Measurements from ENCODE around the gene DUSP28. TPM values are rescaled to one million over a fixed set of nuclear protein-coding genes. Genes with fewer than 3 reads are reported as not detected.

Gene DUSP28
- total and polyA plus RNA-seq, 2 of the 13 experiments (the other 11 are each of a cell fraction or from before 2014, with no cell fraction given), result 5.2 to 8.6 TPM

GRCh38 chr2:240604939-240605716, 45.0 kb downstream of the DUSP28 start (continued):
- TF ChIP-seq, protein P1, sequence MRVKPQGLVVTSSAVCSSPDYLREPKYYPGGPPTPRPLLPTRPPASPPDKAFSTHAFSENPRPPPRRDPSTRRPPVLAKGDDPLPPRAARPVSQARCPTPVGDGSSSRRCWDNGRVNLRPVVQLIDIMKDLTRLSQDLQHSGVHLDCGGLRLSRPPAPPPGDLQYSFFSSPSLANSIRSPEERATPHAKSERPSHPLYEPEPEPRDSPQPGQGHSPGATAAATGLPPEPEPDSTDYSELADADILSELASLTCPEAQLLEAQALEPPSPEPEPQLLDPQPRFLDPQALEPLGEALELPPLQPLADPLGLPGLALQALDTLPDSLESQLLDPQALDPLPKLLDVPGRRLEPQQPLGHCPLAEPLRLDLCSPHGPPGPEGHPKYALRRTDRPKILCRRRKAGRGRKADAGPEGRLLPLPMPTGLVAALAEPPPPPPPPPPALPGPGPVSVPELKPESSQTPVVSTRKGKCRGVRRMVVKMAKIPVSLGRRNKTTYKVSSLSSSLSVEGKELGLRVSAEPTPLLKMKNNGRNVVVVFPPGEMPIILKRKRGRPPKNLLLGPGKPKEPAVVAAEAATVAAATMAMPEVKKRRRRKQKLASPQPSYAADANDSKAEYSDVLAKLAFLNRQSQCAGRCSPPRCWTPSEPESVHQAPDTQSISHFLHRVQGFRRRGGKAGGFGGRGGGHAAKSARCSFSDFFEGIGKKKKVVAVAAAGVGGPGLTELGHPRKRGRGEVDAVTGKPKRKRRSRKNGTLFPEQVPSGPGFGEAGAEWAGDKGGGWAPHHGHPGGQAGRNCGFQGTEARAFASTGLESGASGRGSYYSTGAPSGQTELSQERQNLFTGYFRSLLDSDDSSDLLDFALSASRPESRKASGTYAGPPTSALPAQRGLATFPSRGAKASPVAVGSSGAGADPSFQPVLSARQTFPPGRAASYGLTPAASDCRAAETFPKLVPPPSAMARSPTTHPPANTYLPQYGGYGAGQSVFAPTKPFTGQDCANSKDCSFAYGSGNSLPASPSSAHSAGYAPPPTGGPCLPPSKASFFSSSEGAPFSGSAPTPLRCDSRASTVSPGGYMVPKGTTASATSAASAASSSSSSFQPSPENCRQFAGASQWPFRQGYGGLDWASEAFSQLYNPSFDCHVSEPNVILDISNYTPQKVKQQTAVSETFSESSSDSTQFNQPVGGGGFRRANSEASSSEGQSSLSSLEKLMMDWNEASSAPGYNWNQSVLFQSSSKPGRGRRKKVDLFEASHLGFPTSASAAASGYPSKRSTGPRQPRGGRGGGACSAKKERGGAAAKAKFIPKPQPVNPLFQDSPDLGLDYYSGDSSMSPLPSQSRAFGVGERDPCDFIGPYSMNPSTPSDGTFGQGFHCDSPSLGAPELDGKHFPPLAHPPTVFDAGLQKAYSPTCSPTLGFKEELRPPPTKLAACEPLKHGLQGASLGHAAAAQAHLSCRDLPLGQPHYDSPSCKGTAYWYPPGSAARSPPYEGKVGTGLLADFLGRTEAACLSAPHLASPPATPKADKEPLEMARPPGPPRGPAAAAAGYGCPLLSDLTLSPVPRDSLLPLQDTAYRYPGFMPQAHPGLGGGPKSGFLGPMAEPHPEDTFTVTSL (CRISPR knock-in tag; IDR thresholded peaks at IDR 0.05; ENCODE audit: borderline replicate concordance), result no peak; the same call in 1 of the 2 replicates
- TF ChIP-seq GATAD1 (CRISPR knock-in tag; IDR thresholded peaks at IDR 0.05) (peak; percentile 51; the same call in 1 of the 2 replicates), RFXAP (CRISPR knock-in tag; IDR thresholded peaks at IDR 0.05; ENCODE audit: borderline replicate concordance) (no peak; the same call in 1 of the 2 replicates), FUBP1 (CRISPR knock-in tag; IDR thresholded peaks at IDR 0.05; ENCODE audit: borderline replicate concordance) (no peak), ZNF337 (CRISPR knock-in tag; IDR thresholded peaks at IDR 0.05; ENCODE audit: borderline replicate concordance, low read depth) (0 out of 2 replicates have a peak, but pooled peaks have one; percentile 1), NFYC (CRISPR knock-in tag; IDR thresholded peaks at IDR 0.05) (no peak), ZSCAN22 (CRISPR knock-in tag; IDR thresholded peaks at IDR 0.05) (no peak), SNRNP70 (IDR thresholded peaks at IDR 0.05; ENCODE audit: low read depth, low read length) (no peak), ZIK1 (CRISPR knock-in tag; IDR thresholded peaks at IDR 0.05; ENCODE audit: borderline replicate concordance, low read depth) (peak; percentile 74; the same call in 1 of the 2 replicates), DNMT1 (CRISPR knock-in tag; IDR thresholded peaks at IDR 0.05) (no peak; the same call in 1 of the 2 replicates), CHD2 (IDR thresholded peaks at IDR 0.05; ENCODE audit: low read depth, low read length) (no peak), ZFP62 (CRISPR knock-in tag; IDR thresholded peaks at IDR 0.05) (no peak), ESRRA (CRISPR knock-in tag; IDR thresholded peaks at IDR 0.05; ENCODE audit: low read depth) (no peak; the same call in none of the 2 replicates), TMF1 (CRISPR knock-in tag; IDR thresholded peaks at IDR 0.05; ENCODE audit: low read depth) (no peak), SAFB2 (CRISPR knock-in tag; IDR thresholded peaks at IDR 0.05; ENCODE audit: borderline replicate concordance, low read depth) (0 out of 2 replicates have a peak, but pooled peaks have one; percentile 24), SP140L (CRISPR knock-in tag; IDR thresholded peaks at IDR 0.05; ENCODE audit: borderline replicate concordance) (no peak)
- TF ChIP-seq, protein P2, sequence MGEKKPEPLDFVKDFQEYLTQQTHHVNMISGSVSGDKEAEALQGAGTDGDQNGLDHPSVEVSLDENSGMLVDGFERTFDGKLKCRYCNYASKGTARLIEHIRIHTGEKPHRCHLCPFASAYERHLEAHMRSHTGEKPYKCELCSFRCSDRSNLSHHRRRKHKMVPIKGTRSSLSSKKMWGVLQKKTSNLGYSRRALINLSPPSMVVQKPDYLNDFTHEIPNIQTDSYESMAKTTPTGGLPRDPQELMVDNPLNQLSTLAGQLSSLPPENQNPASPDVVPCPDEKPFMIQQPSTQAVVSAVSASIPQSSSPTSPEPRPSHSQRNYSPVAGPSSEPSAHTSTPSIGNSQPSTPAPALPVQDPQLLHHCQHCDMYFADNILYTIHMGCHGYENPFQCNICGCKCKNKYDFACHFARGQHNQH (CRISPR knock-in tag; IDR thresholded peaks at IDR 0.05), result no peak
- TF ChIP-seq, protein P3, sequence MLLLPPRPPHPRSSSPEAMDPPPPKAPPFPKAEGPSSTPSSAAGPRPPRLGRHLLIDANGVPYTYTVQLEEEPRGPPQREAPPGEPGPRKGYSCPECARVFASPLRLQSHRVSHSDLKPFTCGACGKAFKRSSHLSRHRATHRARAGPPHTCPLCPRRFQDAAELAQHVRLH (CRISPR knock-in tag; IDR thresholded peaks at IDR 0.05; ENCODE audit: borderline replicate concordance, low read depth), result 0 out of 2 replicates have a peak, but pooled peaks have one; percentile 41
